Measurements from ENCODE around the gene TM9SF4.

The TM9SF4 gene

GRCh38 chr20:32109392-32110172 is at the start of gene TM9SF4:
Gene TM9SF4 (plus strand): TSS chr20:32109714. CDS start chr20:32109741, 27 bp downstream.
- DNase-seq, result peak; percentile 93 to 95

GRCh38 chr20:32062776-32063170 is 46.7 kb upstream of the TM9SF4 start:
- DNase-seq, result peak; percentile 87 to 88

- DNase-seq, result no peak
Observed at GRCh38 chr20:32063695-32064094, 45.8 kb upstream of the TM9SF4 start.

GRCh38 chr20:32064667-32065066 is 44.8 kb upstream of the TM9SF4 start:
- DNase-seq, result no peak

GRCh38 chr20:32067234-32067821 is 42.2 kb upstream of the TM9SF4 start:
- peak; percentile 35 to 40 for DNase-seq

- DNase-seq, result no peak
Observed at GRCh38 chr20:32068174-32068573, 41.3 kb upstream of the TM9SF4 start.

GRCh38 chr20:32069711-32070110 is 39.8 kb upstream of the TM9SF4 start:
- peak in 1 of 2 experiments; percentile 9 for DNase-seq

GRCh38 chr20:32070282-32070681 is 39.2 kb upstream of the TM9SF4 start:
- no peak for DNase-seq

- no peak for DNase-seq
Observed at GRCh38 chr20:32070690-32071213, 38.8 kb upstream of the TM9SF4 start.

- no peak for DNase-seq
Observed at GRCh38 chr20:32071395-32072167, 37.9 kb upstream of the TM9SF4 start.

GRCh38 chr20:32072168-32072750 is 37.3 kb upstream of the TM9SF4 start:
- DNase-seq, result no peak

GRCh38 chr20:32075534-32075933 is 34.0 kb upstream of the TM9SF4 start:
- DNase-seq, result no peak

GRCh38 chr20:32077190-32077589 is 32.3 kb upstream of the TM9SF4 start:
- DNase-seq, result peak; percentile 87 to 90

- DNase-seq, result no peak
Observed at GRCh38 chr20:32078322-32078721, 31.2 kb upstream of the TM9SF4 start.

- DNase-seq, result peak; percentile 55 to 58
Observed at GRCh38 chr20:32078791-32079190, 30.7 kb upstream of the TM9SF4 start.

GRCh38 chr20:32079655-32080109 is 29.8 kb upstream of the TM9SF4 start:
- no peak for DNase-seq

- DNase-seq, result no peak
Observed at GRCh38 chr20:32080783-32081182, 28.7 kb upstream of the TM9SF4 start.

GRCh38 chr20:32083469-32083868 is 26.0 kb upstream of the TM9SF4 start:
- no peak for DNase-seq

GRCh38 chr20:32087070-32087469 is 22.4 kb upstream of the TM9SF4 start:
- DNase-seq, result no peak

- DNase-seq, result no peak
Observed at GRCh38 chr20:32088759-32089158, 20.8 kb upstream of the TM9SF4 start.

GRCh38 chr20:32089637-32090362 is 19.7 kb upstream of the TM9SF4 start:
- DNase-seq, result no peak

GRCh38 chr20:32091888-32092346 is 17.6 kb upstream of the TM9SF4 start:
- DNase-seq, result peak; percentile 73 to 79
